Cardiac septum (tissue), 1 donor: ENCODE measurements around the gene LTBP2. TPM values are rescaled to one million over a fixed set of nuclear protein-coding genes. Genes with fewer than 3 reads are reported as not detected.

Experiments
- DNase-seq: peaks from one replicate; pipeline ENCODE4 v3.0.0-alpha.2; 2020; ENCODE audit warnings: low spot score
- intact Hi-C: fragments of 100-400 bp; cut with DNase I; formaldehyde crosslinking; loops from one replicate; pipeline ENCODE4 v1.14.0; 2022
- total RNA-seq: library from RNA; stranded (reverse); fragmentation: NEBNext Ultra II Directional; extraction: Animal tissue kit (Norgen Biotek cat#: 25700); gene quantifications from one replicate; pipeline ENCODE4 v1.2.1, GENCODE V29; 2021
- donor health status: DM: no; HTN: no; CAD: no.

The LTBP2 gene
- total RNA-seq, 1 donor from 2014 or later: 93.7 TPM

DNA sequence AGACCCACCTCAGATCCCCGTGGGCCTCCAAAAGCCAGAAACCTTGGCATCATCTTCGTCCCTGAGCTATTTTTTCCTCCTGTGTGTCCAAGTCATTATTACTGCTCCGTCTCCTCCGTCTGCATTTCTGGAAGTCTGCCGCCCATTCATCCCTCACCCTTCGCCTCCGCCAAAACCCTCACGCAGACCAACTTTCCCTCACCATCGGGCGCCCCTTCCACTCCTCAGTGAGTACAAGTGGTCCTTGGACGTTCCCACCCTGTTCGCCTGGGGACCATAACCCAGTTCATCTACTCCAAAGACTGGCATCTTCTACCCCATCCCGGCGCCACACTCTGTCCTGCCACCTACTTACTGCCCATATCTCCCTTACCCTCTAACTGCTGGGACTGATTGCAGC, 3.7 kb upstream of the LTBP2 start:
- intact Hi-C loops: loop anchor here (10.0 kb wide), 1 partner anchor 251 kb away; no protein-coding TSS in a partner anchor
- no peak for DNase-seq

- intact Hi-C loops: loop anchor here (5.0 to 10.0 kb wide), 4 partner anchors 97 to 250 kb away; partner anchors contain the start of genes AREL1 and FCF1
- no peak for DNase-seq
Observed at GRCh38 chr14:74614508-74615495, 2.8 kb upstream of the LTBP2 start.

DNA sequence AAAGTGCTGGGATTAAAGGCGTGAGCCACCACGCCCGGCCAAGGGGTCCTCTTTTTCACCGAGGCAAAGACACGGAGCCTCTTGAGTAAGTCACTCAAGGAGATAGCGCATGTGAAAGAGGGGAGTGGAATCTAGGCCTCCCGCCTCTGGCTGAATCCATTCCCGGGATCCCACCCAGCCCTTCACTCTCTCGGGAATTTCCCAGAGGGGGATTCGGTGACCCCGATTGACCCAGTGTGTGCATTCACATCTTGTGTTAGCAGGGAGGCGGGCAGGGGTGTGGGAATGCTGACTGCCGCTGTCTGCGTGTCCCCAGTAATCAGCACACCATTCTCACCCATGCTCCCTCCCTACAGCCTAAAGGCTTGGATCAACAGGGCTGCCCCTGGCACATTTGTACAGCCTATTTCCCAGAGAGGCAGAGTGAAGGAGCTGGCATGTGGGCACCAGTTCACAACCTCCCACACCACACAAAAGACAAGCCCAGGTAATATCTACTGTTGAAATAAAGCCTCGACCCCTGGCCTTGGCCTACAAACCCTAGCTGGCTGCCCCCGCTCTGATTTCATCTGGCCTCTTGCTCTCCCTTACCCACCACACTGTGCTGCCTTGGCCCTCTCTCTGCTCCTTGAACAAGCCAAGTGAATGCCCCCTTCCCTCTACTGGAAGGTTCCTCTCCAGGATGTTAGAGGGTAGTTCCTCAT, 1.3 kb upstream of the LTBP2 start:
- no peak for DNase-seq
- intact Hi-C loops: loop anchor here (5.0 to 10.0 kb wide), 4 partner anchors 99 to 249 kb away; partner anchors contain the start of genes AREL1 and FCF1

DNA sequence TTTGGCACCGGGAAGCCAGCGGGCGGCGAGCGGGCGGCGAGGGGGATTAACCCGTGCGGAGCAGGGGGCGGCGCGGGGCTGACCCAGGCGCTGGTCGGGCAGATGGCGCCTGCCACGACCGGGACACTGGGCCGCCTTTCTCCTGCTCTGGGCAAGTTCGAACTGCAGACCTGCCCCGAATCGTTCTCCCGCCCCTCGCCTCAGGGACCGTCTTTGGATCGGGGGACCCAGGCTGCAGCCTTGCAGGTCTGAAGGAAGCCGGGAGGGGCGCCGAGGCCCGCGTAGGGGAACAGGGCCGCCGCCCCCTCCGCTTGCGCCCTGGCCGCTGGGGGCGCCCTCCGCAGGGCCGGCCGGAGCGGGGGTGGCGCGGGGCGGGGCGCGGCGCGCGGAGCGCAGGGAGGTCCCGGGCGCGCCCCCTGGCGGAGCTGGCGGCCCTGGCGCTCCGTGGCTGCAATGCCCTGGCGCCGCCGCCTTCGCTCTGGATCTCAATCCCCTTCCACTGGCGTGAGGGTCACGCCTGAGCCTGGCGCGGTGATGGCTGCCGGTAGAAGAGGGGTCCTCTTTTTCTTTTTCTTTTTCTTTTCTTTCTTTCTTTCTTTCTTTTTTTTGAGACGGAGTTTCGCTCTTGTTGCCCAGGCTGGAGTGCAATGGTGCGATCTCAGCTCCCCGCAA, 449 bp upstream of the LTBP2 start:
- intact Hi-C loops: loop anchor here (5.0 to 10.0 kb wide), 4 partner anchors 100 to 248 kb away; partner anchors contain the start of genes AREL1 and FCF1
- peak; percentile 91 for DNase-seq

- DNase-seq: no peak
- intact Hi-C loops: loop anchor here (5.0 to 10.0 kb wide), 4 partner anchors 101 to 246 kb away; partner anchors contain the start of genes AREL1 and FCF1
Observed at GRCh38 chr14:74610866-74611649, 979 bp downstream of the LTBP2 start.

DNA sequence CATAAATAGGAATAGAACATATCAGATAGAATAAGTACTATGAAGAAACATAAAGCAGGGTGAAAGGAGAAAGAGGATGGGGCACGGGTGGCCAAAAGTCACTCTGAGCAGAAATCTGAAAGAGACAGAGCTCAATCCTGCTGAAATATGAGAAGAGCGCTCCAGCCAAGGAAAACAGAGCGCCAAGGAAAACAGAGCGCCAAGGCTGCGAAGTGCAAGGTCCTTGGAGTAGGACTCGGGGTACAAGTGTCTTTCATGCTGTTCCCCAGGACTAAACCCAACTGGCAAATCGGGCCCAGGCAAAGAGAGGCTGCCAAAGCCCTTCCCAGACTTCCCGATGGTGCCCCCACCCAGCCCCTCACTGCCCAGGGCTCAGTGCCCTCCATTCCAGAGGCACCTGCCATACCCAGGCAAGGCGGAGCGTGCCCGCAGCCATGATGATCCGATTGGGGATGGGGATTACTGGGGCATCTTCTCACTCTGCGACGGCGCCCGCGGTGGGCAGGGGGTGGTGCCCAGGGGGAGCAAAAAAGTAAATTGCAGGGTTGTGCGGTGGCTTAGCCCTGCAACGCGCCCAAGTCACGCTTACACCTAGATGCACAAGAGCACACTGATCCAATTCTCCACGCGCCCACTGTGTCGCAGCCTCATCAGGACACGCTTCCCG, 1.7 kb downstream of the LTBP2 start:
- DNase-seq: no peak
- intact Hi-C loops: loop anchor here (5.0 to 10.0 kb wide), 4 partner anchors 102 to 246 kb away; partner anchors contain the start of genes AREL1 and FCF1

GRCh38 chr14:74609721-74610120, 2.3 kb downstream of the LTBP2 start:
- DNase-seq: no peak
- intact Hi-C loops: loop anchor here (5.0 to 10.0 kb wide), 4 partner anchors 103 to 245 kb away; partner anchors contain the start of genes AREL1 and FCF1

- intact Hi-C loops: no loop called here
- peak; percentile 90 for DNase-seq
Observed at GRCh38 chr14:74608959-74609611, 3.0 kb downstream of the LTBP2 start.

DNA sequence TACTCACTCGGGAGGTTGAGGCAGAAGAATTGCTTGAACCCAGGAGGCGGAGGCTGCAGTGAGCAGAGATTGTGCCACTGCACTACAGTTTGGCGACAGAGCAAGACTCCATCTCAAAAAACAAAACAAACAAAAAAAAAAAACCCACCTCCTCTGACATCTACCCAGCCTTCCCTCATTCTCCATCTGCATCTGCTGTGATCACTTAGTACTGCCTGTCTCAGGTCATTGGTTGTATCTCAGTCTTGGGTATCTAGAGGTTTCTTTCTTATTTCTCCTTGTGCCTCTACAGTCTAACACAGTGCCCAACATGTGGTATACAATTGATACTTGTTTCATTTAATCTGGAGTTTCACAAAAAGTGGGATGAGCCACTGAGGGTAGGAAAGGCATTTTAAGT, 5.3 kb downstream of the LTBP2 start:
- intact Hi-C loops: no loop called here
- no peak for DNase-seq

- intact Hi-C loops: no loop called here
Observed at GRCh38 chr14:74605531-74606223, 6.4 kb downstream of the LTBP2 start.

GRCh38 chr14:74604911-74605310, 7.1 kb downstream of the LTBP2 start:
- no peak for DNase-seq
- intact Hi-C loops: no loop called here

More at GRCh38 chr14:74605531-74606223, 6.4 kb downstream of the LTBP2 start:
- no peak for DNase-seq

GRCh38 chr14:74604157-74604556, 7.9 kb downstream of the LTBP2 start:
- DNase-seq: no peak
- intact Hi-C loops: no loop called here

- intact Hi-C loops: no loop called here
- no peak for DNase-seq
Observed at GRCh38 chr14:74601982-74602381, 10.1 kb downstream of the LTBP2 start.

DNA sequence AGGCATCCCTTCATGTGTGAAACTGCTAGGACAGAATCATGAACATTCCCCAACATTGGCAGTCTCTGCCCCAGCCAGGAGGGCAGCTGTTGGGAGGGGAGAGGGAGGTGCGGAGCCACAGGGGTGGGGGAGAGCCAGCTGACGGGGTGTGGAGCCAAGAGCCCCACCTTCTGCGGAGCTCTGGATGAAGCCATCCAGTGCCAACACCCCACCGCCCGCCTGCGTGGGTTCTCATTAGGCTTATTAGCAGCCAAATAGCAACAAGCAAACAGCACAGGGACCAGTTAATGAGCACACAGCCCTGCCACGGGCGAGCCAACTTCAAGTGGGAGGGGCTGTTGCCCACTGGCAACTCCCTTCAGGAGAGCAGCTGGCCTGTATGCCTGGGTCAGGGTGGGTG, 12.1 kb downstream of the LTBP2 start:
- intact Hi-C loops: no loop called here
- no peak for DNase-seq

- intact Hi-C loops: no loop called here
- DNase-seq: no peak
Observed at GRCh38 chr14:74599321-74599761, 12.7 kb downstream of the LTBP2 start.

GRCh38 chr14:74596741-74597450, 15.1 kb downstream of the LTBP2 start:
- DNase-seq: no peak

More at GRCh38 chr14:74596741-74597450, 15.1 kb downstream of the LTBP2 start:
- intact Hi-C loops: no loop called here
